Activated CD8-positive, alpha-beta memory T cell treated with anti-CD3 and anti-CD28 coated beads, Interleukin-2, amount 50 U/mL, for 1 hour (primary cell): ENCODE measurements around the gene LRRC8E.
"Not testable (repeated sequence)": the region's sequence is repeated elsewhere in the genome, so short reads cannot be mapped to it uniquely, and the experiment has no call there.

ENCODE experiments used
- DNase-seq: peaks from one replicate; pipeline ENCODE4 v3.0.0-alpha.2; 2020; ENCODE audit errors: extremely low read depth

The LRRC8E gene

DNA sequence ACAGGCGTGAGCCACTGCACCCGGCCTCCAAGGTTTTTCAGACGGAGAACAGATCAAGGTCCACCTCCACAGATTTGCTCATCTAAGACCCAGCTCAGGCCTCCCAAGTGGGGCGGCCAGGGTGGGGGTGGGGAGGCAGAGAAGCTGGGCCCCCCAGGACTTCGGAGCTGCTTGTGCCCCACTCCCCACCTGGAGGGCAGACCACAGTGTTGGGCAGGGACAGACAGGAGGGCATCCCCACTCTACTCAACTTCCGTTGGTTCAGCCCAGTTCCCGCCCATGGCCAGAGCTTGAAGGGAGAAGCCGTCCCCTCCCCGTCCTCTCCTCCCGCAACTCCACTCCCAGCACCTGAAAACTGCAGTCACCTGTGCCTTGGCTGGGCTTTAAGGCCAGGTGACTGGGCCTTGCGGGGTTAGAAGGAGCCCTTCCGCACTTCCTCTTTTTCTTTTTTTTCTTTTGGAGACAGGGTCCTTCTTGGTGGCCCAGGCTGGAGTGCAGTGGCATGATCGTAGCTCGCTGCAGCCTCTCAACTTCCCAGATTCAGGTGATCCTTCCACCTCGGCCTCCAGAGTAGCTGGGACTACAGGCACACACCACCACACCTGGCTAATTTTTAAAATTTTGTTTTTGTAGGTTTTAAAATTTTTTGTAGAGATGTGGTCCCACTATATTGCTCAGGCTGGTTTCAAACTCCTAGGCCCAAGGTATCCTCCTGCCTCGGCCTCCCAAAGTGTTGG is 734 bp upstream of the LRRC8E start:
- DNase-seq, result no peak

DNA sequence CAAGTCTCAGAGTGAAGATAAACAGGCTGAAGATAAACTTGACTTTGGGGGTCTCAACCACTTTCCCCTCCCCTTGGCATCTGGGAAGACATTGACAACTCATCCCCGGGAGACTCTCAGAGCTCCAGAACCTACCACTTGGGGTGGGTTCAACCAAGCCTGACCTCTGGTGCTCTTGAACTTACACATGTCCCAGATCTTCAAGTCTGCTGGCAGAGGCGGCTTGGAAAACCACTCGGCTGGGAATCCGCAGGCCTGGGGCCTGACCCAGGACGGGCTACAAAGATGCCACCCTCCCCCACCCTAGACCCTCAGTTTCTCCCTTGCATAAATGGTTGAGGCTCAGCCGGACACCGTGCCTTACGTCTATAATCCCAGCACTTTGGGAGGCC is 512 bp downstream of the LRRC8E start:
- no peak for DNase-seq

DNA sequence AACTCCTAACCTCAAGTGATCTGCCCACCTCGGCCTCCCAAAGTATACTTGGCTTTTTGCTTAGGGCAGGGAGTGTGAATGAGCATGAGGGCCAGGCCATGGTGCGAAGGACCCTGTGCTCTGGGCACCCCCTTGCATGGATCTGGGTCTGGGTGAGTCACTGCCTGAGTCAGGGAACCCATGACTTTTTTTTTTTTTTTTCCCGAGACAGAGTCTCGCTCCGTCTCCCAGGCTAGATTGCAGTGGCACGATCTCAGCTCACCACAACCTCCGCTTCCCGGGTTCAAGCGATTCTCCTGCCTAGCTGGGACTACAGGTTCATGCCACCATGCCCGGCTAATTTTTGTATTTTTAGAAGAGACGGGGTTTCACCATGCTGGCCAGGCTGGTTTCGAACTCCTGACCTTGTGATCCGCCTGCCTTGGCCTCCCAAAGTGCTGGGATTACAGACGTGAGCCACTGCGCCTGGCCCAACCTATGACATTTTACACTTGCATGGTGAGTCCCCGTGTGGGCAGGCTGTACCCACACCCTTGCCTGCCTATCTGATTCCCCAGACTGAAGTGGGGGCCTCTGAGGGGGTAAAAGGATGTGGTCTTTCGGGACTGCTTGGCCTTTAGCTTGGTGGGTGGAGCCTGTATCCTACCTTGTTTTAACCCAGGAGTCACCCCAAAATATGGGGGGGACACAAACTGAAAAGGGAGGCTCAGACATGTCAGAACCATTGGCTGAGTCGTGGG is 5.2 kb downstream of the LRRC8E start:
- not testable (repeated sequence) for DNase-seq

DNA sequence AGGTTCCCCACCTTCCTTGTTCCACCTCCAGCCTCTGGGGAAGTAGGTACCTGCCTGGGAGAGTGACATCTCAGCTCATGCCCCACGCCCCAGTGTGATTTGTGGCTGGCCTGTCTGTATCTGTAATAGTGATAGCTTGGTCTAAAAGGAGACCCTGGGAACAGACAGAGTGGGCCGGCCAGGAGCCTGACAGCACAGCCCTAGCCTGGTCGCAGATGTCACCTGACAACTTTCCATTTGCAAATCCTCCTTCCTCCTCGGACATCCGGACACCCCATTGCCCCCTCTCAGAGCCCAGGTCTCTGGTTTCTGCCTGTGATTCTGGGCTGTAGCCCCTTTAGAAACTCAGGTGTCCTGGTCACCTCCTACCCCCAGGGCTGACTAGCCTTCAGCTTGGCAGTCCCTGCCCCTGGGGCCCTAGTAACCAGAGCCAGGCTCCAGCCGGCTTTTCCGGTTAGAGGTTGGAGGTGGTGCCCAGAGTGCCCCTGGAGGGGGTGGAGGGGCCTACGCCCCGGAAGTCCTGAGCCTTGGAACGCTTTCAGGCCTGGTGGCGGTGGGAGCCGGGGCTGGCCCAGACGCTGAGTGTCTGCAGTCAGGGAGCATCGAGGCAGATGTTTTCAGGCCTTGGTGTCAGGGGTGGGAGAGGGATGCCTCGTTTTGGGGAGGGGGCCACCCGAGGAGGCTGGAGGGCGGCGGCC is 6.5 kb downstream of the LRRC8E start:
- no peak for DNase-seq

DNA sequence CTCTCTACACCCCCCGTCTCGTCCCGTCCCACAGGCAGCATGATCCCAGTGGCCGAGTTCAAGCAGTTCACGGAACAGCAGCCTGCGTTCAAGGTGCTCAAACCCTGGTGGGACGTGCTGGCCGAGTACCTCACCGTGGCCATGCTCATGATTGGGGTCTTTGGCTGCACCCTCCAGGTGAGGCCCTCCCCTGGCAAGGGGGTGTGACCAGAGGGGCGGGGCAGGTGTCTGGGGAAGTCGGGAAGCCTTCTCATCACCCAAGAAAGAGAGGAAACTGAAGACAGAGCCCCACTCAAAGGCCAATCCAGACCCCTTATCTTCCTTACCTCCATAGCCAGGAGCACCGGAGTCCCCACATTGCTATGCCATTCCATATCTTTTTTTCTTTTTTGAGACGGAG is 7.3 kb downstream of the LRRC8E start:
- DNase-seq, result no peak

DNA sequence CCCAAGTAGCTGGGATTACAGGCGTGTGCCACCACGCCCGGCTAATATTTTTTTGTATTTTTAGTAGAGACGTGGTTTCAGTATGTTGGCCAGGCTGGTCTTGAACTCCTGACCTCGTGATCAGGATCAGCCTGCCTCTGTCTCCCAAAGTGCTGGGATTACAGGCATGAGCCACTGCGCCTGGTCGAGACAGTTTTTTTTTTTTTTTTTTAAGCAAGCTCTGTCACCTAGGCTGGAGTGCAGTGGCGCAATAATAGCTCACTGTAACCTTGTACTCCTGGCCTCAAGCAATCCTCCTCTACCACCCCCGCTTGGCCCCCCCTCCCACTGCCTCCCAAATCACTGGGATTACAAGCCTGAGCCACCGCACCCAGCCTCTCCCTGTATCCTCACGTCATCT is 9.0 kb downstream of the LRRC8E start:
- DNase-seq, result no peak

DNA sequence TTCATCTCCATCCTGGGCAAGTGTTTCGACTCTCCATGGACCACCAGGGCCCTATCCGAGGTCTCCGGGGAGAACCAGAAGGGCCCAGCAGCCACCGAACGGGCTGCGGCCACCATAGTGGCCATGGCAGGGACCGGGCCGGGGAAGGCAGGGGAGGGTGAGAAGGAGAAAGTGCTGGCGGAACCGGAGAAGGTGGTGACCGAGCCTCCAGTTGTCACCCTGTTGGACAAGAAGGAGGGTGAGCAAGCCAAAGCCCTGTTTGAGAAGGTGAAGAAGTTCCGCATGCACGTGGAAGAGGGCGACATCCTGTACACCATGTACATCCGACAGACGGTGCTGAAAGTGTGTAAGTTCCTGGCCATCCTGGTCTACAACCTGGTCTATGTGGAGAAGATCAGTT is 10.7 kb downstream of the LRRC8E start:
- DNase-seq, result no peak

DNA sequence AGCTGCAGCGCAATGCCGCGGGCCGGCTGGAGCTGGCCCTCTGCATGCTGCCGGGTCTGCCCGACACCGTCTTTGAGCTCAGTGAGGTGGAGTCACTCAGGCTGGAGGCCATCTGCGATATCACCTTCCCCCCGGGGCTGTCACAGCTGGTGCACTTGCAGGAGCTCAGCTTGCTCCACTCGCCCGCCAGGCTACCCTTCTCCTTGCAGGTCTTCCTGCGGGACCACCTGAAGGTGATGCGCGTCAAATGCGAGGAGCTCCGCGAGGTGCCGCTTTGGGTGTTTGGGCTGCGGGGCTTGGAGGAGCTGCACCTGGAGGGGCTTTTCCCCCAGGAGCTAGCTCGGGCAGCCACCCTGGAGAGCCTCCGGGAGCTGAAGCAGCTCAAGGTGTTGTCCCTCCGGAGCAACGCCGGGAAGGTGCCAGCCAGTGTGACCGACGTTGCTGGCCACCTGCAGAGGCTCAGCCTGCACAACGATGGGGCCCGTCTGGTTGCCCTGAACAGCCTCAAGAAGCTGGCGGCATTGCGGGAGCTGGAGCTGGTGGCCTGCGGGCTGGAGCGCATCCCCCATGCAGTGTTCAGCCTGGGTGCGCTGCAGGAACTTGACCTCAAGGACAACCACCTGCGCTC is 11.6 kb downstream of the LRRC8E start:
- DNase-seq, result no peak

DNA sequence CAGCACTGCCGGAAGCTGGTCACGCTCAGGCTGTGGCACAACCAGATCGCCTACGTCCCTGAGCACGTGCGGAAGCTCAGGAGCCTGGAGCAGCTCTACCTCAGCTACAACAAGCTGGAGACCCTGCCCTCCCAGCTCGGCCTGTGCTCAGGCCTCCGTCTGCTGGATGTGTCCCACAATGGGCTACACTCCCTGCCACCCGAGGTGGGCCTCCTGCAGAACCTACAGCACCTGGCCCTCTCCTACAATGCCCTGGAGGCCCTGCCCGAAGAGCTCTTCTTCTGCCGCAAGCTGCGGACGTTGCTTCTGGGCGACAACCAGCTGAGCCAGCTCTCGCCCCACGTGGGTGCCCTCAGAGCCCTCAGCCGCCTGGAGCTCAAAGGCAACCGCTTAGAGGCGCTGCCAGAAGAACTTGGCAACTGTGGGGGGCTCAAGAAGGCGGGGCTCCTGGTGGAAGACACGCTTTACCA is 12.1 kb downstream of the LRRC8E start:
- no peak for DNase-seq

DNA sequence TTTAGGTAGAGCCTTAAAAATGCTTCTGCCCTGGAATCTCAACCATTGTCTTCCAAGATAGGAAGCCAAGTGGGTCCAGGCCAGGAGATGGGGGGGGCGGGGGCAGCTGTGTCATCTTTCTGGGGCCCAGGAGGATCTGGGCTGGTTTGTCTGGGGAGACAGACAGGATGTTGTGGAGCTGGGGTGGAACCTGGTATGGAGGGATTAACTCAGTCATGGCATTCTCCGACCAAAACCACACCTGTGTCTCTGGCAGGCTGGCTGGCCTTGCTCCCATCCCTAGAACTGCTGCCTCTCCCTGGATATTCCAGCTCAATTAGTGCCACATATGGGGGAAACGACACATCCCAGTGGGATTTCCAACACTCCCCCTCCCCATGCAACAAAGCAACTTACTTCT is 12.6 kb downstream of the LRRC8E start:
- no peak for DNase-seq

DNA sequence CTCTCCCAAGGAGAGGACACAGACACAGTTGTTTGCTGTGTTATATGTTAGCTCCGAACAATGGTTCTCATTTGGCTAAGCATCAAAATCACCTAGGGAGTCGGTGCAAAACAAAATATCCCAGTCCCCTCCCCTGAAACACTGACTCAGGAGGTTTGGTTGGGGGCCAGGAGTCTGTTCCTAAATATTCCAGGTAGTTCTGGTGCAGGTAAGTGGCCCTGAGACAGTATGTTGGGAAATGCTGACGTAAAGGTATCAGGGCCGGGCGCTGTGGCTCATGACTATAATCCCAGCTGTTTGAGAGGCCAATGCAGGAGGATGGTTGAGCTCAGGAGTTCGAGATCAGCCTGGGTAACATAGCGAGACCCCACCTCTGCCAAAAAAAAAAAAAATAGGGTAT is 13.0 kb downstream of the LRRC8E start:
- no peak for DNase-seq

DNA sequence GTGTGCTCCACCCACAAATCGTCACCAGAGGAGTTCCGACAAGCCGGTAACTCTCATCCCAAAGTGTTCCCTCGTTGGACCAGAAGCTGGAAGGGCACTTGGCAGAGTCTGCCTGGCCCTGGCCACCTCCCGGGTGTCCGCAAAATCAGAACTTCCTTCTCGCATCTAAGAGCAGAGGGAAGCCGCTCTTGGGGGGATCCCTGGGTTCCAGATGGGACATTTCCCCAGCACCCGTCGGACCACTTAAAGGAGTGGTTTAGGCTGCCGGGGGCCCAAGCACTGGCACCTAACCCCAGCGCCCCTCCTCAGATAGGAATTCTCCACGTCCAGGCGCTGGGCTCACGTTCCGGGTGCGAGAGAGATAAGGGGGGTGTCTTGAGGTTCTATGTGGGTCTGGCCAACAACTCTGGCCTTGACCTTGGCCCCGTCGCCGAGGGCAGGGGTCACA is 14.5 kb downstream of the LRRC8E start:
- no peak for DNase-seq

DNA sequence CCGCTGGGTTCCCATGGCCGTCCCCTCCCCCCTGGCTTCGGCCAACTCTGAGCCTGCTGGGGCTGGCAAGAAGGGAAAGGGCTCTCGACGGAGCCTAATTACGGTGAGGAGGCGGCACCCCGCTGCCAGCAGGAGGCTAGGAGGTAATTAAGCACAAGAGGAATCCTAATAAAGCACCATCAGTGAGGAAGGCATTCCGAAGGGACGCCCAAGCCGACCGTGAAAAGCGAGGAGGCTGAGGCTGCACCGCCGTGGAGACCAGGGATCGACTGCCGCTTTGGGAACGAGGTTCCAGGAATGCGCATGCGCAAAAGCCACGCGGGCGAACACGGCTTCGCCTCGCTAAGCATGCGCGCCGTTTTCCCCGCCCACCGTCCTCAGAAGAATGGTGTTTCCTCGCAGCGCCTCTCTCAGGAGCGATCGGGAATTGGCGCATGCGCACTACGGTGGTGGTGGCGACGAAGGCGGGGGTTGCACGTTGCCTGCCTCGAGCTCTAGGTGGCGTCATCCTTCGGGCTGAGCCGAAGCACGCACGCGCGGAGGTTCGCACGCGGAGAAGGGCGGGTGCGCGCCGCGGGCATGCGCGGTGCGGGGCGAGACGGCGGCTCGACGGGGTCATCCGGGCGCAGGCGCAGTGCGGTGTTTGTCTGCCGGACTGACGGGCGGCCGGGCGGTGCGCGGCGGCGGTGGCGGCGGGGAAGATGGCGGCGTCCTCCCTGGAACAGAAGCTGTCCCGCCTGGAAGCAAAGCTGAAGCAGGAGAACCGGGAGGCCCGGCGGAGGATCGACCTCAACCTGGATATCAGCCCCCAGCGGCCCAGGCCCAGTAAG is 15.1 kb downstream of the LRRC8E start, which contains the start of gene MAP2K7:
Gene MAP2K7 (plus strand): TSS at position 634 of the 830 bp plus-strand sequence. CDS start 68 bp downstream, at position 702.
- DNase-seq, result peak; percentile 100

DNA sequence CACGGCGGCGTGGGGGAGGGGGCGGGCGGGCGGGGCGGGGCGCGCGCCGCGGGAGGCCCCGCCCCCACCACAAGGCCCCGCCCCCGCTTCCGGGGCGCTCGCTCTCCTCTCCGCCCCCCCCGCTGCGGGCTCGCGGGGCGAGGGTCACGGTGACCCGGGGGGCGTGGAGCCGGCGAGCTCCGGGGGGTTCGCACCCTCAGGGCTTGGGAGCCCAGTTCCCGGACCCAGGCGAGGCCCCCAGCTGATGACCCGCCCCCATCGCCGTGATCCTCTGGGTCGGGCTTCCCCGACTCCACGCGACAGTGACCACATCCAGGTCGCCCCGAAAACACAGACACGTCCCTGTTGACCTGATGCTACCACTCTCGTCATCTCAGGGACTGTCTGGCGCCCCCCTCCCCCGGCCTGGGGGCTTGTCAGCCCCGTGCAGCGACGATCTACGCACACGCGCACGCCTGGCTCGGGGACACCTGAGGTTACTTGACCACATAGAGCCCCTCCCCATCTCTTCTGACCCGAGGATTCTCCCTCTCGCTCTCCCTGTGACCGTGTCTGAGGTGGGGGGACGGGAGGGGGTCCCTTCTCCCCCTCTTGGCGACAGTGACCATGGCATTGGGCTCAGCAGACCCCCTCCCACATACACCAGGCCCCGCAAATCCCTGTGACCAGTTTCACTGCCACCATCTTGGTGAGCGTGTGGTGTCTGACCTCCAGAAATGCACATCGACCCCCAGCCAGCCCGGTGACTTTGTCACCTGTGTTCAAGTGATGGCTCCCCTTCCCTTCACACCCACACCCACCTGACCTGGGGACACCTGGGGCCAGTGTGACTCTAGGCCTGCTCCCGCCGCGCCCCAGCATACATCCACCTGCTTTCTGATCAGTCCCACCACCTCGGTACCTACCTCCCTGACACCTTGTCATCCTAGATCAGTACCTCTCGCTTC is 16.0 kb downstream of the LRRC8E start:
- peak; percentile 52 for DNase-seq

DNA sequence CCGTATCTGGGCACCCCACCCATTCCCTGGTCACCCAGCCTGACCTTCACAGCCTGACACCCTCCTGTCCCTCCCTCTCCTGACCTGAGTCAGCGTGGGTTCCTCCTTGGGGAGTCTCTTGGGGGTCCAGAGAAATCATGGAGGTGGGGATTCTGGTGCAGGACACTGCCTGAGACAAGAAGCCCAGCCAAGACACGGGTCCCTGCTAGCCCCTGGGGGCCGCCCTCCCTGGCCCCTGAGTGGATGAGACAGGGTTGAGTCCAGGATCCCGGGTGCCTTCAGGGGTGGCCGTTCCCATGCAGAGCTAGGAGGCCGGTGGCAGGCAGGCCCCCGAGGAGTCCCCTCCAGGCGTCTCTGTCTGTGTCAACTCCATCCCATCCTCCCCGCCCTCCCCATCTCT is 17.0 kb downstream of the LRRC8E start:
- no peak for DNase-seq

DNA sequence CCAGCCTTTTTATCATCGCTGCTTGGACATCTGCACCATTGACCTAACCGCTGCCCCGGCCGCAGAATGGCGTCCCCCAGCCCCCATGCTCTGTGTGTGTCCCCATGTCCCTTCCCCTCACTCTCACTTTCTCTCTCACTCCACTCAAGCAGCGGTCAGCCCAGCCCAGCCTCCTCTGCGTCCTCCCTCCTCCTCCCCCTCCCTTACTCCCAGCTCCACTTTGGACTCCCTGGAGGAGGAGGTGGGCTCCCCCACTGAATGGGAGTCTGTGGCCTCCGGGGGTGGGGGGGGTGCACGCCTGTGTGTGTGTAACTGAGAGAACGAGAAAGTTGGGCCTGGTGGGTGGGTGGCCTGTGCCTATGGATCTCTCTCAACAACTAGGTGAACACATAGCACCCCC is 17.5 kb downstream of the LRRC8E start:
- no peak for DNase-seq

DNA sequence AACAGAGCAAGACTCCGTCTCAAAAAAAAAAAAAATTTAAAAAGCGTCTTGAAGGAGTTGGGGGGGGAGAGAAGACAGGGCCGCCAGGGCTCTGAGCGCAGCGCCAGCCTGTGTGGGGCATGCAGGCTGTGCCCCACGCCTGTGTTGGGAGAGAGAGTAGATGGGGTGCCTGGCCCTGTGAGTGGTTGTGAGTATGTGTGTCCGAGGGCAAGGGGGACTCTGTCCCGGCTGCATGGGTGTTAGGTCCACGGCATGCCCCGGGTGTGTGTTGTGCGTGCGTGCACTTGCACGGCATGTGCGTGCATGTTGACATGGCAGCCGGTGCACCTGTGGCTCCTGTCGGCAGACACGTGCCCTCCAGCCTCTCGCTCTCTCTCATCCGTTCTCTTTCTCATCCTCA is 18.8 kb downstream of the LRRC8E start:
- DNase-seq, result no peak

DNA sequence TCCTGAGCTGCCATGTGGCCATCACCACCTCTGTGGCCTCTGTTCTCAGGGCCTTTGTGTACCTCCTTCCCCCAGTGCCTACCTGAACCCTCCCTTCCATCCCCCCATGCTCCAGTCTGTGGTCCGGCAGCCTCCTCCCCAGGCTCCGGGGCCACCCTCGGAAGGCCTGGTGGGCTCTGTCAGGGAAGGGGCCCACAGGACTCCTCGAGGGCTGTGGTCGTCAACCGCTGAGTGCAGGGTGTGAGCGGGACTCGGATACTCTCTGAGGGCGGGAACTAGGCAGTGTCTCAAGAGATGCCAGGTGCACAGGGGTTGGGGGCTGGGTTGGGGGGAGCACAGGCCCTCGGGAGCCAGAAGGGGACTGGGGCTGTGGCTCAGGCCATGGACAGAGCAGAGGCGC is 19.2 kb downstream of the LRRC8E start:
- no peak for DNase-seq

DNA sequence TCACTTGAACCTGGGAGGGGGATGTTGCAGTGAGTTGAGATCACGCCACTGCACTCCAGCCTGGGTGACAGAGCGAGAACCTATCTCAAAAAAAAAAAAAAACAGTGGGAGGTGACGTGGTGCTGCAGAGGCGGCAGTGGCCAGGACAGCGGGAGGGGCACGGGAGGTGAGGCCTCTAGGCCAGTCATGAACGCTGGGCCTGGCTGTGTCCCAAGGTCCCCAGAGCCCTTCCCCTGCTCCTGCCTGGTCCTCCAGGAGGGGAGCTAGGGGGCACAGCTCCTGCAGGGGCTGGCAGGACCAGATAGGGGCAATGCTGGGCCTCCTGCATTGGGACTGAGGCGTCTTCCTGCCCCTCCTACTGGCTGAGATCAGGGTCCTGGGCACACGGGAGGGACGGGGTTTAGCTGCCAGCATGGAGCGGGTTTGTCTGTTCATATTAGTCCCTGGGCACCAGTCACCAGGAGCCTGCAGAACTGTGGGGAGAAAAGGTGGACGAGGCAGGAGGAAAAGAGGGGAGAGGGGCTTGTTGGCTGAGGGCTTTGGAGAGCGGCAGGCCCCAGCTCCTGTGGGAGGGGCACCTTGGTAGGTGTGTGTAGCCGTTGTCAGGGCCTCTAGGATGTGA is 19.9 kb downstream of the LRRC8E start:
- DNase-seq, result no peak
